Esophagus muscularis mucosa (tissue), 4 donors: Measurements from ENCODE around the gene RGPD8. TPM values are rescaled to one million over a fixed set of nuclear protein-coding genes. Genes with fewer than 3 reads are reported as not detected.

Experiments
- DNase-seq: peaks from one replicate; pipeline ENCODE4 v3.0.0-alpha.2; 2017; ENCODE audit errors: extremely low spot score
- H3K27ac ChIP-seq, 4 donors: fragments of 200-600 bp; sonication (generic); replicated peaks in 1 of 4; 1 replicate in 3 of 4; 2 replicates in 1 of 4; pipeline ENCODE4 v1.5.1; 2016 to 2019; ENCODE audit warnings: mild to moderate bottlenecking in 1 of 4
- H3K27me3 ChIP-seq, 4 donors: fragments of 200-600 bp; sonication (generic); one replicate each; pipeline versions ENCODE4 v1.5.1 to v1.6.0; 2016 to 2019
- H3K36me3 ChIP-seq, 4 donors: fragments of 200-600 bp; sonication (generic); one replicate each; pipeline ENCODE4 v1.5.1; 2016 to 2019
- H3K4me1 ChIP-seq, 4 donors: fragments of 200-600 bp; sonication (generic); one replicate each; pipeline ENCODE4 v1.5.1; 2016 to 2019
- H3K4me3 ChIP-seq, 4 donors: fragments of 200-600 bp; sonication (generic); 1 replicate in 2 of 4; 2 replicates in 2 of 4; pipeline ENCODE4 v1.5.1; 2016 to 2019; ENCODE audit warnings: mild to moderate bottlenecking in 4 of 4, moderate library complexity in 1 of 4
- H3K9me3 ChIP-seq, 4 donors: fragments of 200-600 bp; sonication (generic); 1 replicate in 3 of 4; 2 replicates in 1 of 4; pipeline ENCODE4 v1.5.1; 2016 to 2019
- EP300 ChIP-seq: sonication (generic); formaldehyde crosslinking; IDR thresholded peaks from one replicate; pipeline ENCODE4 v1.6.1; 2017; ENCODE audit warnings: antibody characterized with exemption
- POLR2A ChIP-seq: fragments of 450-650 bp; IDR thresholded peaks from one replicate; pipeline ENCODE4 v1.6.1; 2017; ENCODE audit warnings: antibody characterized with exemption, moderate library complexity, mild to moderate bottlenecking, low read depth
- POLR2AphosphoS5 ChIP-seq, 2 donors: sonication (generic); formaldehyde crosslinking; IDR thresholded peaks; one replicate each; pipeline ENCODE4 v1.6.1; 2017; ENCODE audit warnings: antibody characterized with exemption in 2 of 2
- WGBS: methylation state at CpG from one replicate; pipeline ENCODE4 v1.1.5; 2018; 5-methylcytosine and 5-hydroxymethylcytosine counted together
- intact Hi-C: fragments of 100-400 bp; cut with DNase I; formaldehyde crosslinking; loops from one replicate; pipeline ENCODE4 v1.15.1; 2023
- total RNA-seq, 4 donors: library from RNA; depleted of rRNA; stranded (reverse); fragments of >200 nt; gene quantifications; one replicate each; pipeline versions ENCODE4 v1.1.0 to v1.2.1, GENCODE V29; 2016
- TF ChIP-seq, protein P1 (sequence below), 3 experiments: fragments of 200-600 bp in 2 of 3; fragments of 450-650 bp in 1 of 3; sonication (generic) in 2 of 3; IDR thresholded peaks; one replicate each; pipeline ENCODE4 v1.5.1; 2017 to 2019; ENCODE audit warnings: antibody characterized with exemption in 3 of 3, mild to moderate bottlenecking in 2 of 3, moderate library complexity in 1 of 3

RGPD8 gene
- total RNA-seq, 4 donors from 2014 or later: 11.6 to 24.5 (median 15.3) TPM

DNA sequence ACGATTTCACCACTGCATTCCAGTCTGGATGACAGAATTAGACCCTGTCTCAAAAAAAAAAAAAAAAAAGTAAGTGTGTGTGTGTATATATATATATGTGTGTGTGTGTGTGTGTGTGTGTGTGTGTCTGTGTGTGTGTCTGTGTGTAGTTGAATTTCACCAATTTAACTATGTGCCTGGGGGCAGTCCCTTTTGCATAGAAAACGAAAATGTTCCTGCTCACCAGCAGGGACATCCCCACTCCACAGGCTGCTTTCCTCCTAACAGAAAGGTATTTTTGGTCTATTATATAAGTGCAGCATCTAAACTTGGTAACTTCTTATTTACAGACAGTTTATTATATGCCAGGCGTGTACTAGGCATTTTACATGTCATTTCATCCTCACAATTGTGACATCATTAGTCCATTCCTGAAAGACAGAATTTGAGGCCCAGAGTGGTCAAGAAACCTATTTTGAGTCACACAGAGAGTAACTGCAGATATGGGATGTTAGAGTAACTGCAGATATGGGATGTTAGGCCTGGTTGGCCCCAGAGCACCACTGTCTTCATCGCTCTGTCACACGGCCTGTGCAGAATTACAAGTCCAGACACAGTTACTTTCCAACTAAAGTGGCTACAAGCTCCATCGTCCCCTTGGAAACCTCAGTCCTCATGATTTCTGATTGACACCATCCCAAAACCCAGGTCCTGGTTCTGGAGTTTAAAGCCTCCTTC, 39.3 kb upstream of the RGPD8 start:
- WGBS: 87% methylated on average over 6 of the region's 6 CpGs
- TF ChIP-seq POLR2AphosphoS5 (IDR thresholded peaks at IDR 0.05): no peak
- no peak for TF ChIP-seq POLR2A
- TF ChIP-seq, protein P1, sequence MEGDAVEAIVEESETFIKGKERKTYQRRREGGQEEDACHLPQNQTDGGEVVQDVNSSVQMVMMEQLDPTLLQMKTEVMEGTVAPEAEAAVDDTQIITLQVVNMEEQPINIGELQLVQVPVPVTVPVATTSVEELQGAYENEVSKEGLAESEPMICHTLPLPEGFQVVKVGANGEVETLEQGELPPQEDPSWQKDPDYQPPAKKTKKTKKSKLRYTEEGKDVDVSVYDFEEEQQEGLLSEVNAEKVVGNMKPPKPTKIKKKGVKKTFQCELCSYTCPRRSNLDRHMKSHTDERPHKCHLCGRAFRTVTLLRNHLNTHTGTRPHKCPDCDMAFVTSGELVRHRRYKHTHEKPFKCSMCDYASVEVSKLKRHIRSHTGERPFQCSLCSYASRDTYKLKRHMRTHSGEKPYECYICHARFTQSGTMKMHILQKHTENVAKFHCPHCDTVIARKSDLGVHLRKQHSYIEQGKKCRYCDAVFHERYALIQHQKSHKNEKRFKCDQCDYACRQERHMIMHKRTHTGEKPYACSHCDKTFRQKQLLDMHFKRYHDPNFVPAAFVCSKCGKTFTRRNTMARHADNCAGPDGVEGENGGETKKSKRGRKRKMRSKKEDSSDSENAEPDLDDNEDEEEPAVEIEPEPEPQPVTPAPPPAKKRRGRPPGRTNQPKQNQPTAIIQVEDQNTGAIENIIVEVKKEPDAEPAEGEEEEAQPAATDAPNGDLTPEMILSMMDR (IDR thresholded peaks at IDR 0.05): no peak
- TF ChIP-seq EP300: no peak
- intact Hi-C loops: no loop called here

DNA sequence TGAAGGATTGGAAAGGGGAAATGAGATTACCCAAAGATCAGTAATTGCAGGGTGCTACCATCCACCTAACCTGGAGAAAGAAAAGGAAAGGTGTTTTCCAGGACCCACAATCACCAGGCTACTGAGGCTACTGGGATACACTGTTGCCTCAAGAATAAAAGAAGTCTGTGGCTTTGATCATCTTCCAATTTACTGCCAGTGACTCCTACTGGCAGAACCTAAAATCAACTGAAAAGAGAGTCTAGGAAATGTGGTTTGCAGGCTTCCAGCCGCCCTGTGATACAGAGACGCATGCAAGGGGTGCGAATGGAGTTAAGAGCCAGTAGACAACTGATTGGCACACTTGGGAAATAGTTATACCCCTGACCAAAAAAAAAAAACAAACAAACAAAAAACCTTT, 31.9 kb upstream of the RGPD8 start:
- intact Hi-C loops: no loop called here

More for the DNA sequence above, 39.3 kb upstream of the RGPD8 start:
- H3K27me3 ChIP-seq: no peaks in the 10 kb centered on the region
- H3K27ac ChIP-seq: no peak overlapping the region
- peak; percentile 84 for DNase-seq
- H3K9me3 ChIP-seq: no peaks in the 10 kb centered on the region
- no peaks in the 10 kb centered on the region for H3K36me3 ChIP-seq
- H3K4me3 ChIP-seq: no peak overlapping the region
- H3K4me1 ChIP-seq: no peaks in the 10 kb centered on the region

DNA sequence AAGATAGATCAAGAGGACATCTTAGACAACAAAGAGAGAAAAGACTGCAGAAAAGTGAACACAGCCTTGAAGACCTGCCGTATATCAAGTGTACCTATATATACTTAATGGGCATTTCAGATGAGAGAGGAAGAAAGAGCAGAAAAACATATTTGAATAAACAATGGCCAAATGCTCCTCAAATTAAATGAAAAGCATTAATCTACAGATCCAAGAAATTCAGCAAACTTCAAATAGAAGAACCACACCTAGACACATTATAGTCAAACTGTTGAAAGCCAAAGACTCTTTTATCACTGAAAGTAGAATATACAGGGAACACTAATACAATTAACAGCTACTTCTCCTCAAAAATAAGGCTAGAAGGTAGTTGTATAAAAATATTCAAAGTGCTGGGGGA, 29.8 kb upstream of the RGPD8 start:
- Histone ChIP-seq H3K4me1 (no peaks in the 10 kb centered on the region), H3K4me3 (no peak overlapping the region), H3K27me3 (peaks cover 0 to 8% (median 0%) of the 10 kb centered on the region in 4 donors), H3K9me3 (no peaks in the 10 kb centered on the region), H3K36me3 (no peaks in the 10 kb centered on the region), H3K27ac (no peak overlapping the region)
- TF ChIP-seq POLR2A (no peak), EP300 (no peak), POLR2AphosphoS5 (IDR thresholded peaks at IDR 0.05) (no peak)
- TF ChIP-seq, protein P1 (IDR thresholded peaks at IDR 0.05): no peak
- no peak for DNase-seq
- intact Hi-C loops: no loop called here
- 95% methylated on average over 1 of the region's 1 CpG for WGBS

More for the DNA sequence above, 31.9 kb upstream of the RGPD8 start:
- 76% methylated on average over 3 of the region's 3 CpGs for WGBS
- Histone ChIP-seq H3K36me3 (no peaks in the 10 kb centered on the region), H3K4me1 (no peaks in the 10 kb centered on the region), H3K4me3 (no peak overlapping the region), H3K27me3 (peaks cover 0 to 8% (median 0%) of the 10 kb centered on the region in 4 donors), H3K9me3 (no peaks in the 10 kb centered on the region), H3K27ac (no peak overlapping the region)
- TF ChIP-seq, protein P1 (IDR thresholded peaks at IDR 0.05): no peak
- TF ChIP-seq POLR2AphosphoS5 (IDR thresholded peaks at IDR 0.05) (no peak), EP300 (no peak), POLR2A (no peak)
- no peak for DNase-seq

DNA sequence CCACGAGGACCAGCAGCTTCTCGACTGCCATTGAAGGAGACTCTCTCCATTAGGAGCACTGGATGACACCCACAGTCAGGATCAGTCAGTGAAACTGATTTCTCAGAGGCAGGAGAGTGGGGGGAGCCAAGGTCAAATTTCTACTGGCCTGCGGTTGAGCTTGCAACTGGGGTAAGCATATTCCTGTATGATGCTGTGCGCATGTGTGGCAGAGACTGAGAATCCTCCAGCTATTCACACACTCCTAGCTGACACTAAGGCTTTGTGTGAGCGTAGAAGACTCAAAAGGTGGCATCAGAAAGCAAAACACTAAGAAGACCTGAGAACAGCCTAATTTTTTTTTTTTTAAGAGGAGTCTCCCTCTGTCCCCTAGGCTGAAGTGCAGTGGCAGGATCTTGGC, 28.7 kb upstream of the RGPD8 start:
- no peak for DNase-seq
- Histone ChIP-seq H3K36me3 (no peaks in the 10 kb centered on the region), H3K4me3 (no peak overlapping the region), H3K9me3 (no peaks in the 10 kb centered on the region), H3K27ac (no peak overlapping the region), H3K4me1 (no peaks in the 10 kb centered on the region), H3K27me3 (peaks cover 0 to 8% (median 0%) of the 10 kb centered on the region in 4 donors)
- intact Hi-C loops: no loop called here
- no peak for TF ChIP-seq POLR2A
- WGBS: 70% methylated on average over 5 of the region's 5 CpGs

DNA sequence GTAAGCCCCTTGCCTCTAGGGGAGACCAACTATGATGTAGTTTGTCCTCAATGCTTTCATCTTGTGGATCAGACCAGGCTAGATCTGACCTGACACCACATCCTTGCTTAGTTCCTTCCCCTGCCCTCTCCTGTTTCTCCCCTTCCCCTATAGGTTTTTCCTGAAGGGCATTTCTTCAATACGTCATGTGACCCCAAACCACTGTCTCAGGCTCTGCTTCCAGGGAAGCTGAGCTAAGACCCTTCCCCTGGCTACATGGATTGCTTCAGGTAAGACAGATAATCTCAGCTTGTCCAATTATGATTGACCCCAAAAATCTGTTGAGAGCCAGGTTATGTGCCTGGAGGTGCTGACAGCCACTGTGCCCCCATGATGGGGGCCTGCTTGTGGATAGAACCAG, 25.9 kb upstream of the RGPD8 start:
- H3K4me1 ChIP-seq: no peaks in the 10 kb centered on the region
- no peaks in the 10 kb centered on the region for H3K9me3 ChIP-seq
- no peaks in the 10 kb centered on the region for H3K36me3 ChIP-seq
- WGBS: 93% methylated on average over 1 of the region's 1 CpG
- H3K27me3 ChIP-seq: peaks cover 0 to 8% (median 0%) of the 10 kb centered on the region in 4 donors
- intact Hi-C loops: no loop called here
- no peak for DNase-seq
- TF ChIP-seq, protein P1 (IDR thresholded peaks at IDR 0.05): no peak
- TF ChIP-seq EP300 (no peak), POLR2AphosphoS5 (IDR thresholded peaks at IDR 0.05) (no peak), POLR2A (no peak)
- no peak overlapping the region for H3K4me3 ChIP-seq
- H3K27ac ChIP-seq: no peak overlapping the region
